Right renal cortex interstitium (tissue), 3 donors: ENCODE data around the gene MED16. TPM values are rescaled to one million over a fixed set of nuclear protein-coding genes. Genes with fewer than 3 reads are reported as not detected.

ENCODE experiments used
- DNase-seq, 3 donors: peaks; one replicate each; pipeline ENCODE4 v3.0.0-alpha.2; 2013; ENCODE audit warnings: low read depth in 3 of 3, low spot score in 2 of 3
- polyA plus RNA-seq, 3 donors: library from polyadenylated mRNA; unstranded; fragments of 120-200 nt; gene quantifications; one replicate each; pipeline ENCODE4 v1.2.1, GENCODE V29; 2013; ENCODE audit not compliant: insufficient read length in 3 of 3

Gene MED16
- polyA plus RNA-seq, 3 donors = 41.8 to 54.4 (median 43.9) TPM

- DNase-seq = no peak
These were observed 36.4 kb upstream of the MED16 start for GRCh38 chr19:929203-929890.

DNA sequence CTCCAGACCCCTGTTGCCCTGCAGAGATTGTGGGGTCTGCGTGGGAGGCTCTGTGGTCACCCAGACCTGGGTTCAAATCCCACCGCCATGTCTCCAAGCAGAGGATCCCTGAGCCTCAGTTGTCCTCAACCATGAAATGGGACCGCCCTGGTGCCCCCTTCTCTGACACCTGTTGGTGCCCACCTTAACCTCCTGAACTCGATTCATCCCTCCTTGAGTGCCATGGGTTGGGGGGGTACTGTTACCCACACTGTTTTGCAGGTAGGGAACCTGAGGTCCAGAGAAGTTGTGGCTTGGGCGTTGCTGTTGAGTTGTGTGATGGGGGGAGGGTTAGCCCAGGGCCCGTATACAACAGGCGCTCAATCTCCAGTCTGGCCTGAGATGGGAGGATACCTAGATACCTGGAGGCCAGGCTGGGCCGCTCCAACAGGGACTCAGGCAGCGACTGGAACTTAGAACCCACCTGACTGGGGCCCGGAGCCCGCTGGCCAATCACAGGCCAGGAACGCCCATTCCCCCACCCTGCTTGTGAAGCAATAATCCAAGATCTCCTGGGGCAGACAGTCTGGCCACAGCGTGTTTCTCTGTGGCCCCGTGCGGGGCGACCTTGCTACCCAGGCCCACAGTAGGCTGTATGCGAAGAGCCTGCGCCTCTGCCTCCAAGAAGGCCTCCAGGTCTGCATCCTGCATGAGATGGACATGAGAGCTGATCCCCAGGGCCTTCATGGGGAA is 35.6 kb upstream of the MED16 start:
- no peak for DNase-seq

GRCh38 chr19:927780-928401 is 34.9 kb upstream of the MED16 start:
- DNase-seq = no peak

DNA sequence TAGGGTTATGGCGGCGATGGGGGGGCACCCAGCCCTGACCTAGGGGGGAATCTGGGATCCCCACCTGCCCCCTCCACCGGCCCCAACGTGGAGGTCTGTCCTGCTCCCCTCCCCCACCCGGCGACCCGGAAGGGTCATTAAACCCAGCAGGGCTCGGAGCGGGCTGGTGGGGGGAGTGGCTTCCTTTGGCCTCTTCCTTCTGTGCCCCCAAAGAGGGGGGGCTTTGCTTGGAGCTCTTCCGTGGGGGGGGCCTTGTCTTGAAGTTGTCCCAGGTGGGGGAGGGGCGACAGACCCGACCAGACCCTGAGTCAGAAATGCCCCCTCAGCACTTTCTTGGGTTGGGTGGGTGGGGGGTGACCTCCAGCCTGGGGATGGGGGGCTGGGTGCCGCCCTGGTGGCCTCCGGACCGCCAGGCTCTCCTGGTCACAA is 34.4 kb upstream of the MED16 start:
- DNase-seq = no peak

GRCh38 chr19:926589-927350 is 33.8 kb upstream of the MED16 start:
- DNase-seq = no peak

- DNase-seq = no peak
These were observed 33.3 kb upstream of the MED16 start for GRCh38 chr19:926323-926588.

- DNase-seq = peak in 1 of 3 donors; percentile 85
These were observed 32.7 kb upstream of the MED16 start, which contains the start of gene ARID3A for GRCh38 chr19:925526-926322. TSS of gene ARID3A (plus strand) at chr19:926035. CDS start at chr19:929529, 3,494 bp downstream.

- DNase-seq = no peak
These were observed 32.1 kb upstream of the MED16 start for GRCh38 chr19:925087-925525.

DNA sequence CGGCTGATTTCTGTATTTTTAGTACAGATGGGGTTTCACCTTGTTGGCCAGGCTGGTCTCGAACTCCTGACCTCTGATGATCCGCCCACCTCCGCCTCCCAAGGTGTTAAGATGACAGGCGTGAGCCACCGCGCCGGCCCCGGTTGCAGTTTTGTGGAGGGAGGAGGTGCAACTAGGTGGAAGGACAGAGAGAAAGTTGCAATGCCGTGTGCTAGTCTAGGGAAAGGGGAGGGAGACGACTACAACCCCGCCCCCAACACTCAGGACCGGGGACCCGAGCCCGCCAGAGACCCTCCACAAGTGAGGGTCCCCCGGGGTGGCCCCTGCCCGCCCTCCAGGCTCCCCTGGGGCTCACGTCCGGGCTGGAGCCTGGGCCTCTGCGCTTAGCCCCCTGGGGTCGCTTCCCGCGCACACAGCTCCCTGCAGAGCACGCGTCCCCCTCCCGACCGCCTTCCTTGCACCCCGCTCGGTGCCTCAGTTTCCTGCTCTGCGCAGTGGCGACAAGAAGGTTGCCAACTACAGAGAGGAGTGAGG is 31.6 kb upstream of the MED16 start:
- DNase-seq = no peak

DNA sequence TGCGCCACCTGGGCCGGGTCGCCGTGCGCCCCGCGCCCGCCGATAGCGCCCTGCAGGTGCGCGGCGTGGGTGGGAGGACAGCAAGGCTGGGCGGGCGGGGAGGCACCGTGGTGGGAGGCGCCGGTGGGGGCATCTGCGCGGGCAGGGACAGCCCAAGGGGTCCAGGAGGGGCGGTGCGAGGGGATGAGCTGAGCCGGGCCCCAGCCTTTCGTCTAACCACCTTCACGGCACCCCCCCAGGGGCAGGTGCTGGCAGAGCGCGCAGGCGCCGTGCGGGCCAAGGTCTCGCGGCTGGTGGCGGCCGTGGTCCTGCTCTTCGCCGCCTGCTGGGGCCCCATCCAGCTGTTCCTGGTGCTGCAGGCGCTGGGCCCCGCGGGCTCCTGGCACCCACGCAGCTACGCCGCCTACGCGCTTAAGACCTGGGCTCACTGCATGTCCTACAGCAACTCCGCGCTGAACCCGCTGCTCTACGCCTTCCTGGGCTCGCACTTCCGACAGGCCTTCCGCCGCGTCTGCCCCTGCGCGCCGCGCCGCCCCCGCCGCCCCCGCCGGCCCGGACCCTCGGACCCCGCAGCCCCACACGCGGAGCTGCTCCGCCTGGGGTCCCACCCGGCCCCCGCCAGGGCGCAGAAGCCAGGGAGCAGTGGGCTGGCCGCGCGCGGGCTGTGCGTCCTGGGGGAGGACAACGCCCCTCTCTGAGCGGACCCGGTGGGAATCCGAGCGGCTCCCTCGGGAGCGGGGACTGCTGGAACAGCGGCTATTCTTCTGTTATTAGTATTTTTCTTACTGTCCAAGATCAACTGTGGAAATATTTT is 27.3 kb upstream of the MED16 start:
- DNase-seq = no peak

DNA sequence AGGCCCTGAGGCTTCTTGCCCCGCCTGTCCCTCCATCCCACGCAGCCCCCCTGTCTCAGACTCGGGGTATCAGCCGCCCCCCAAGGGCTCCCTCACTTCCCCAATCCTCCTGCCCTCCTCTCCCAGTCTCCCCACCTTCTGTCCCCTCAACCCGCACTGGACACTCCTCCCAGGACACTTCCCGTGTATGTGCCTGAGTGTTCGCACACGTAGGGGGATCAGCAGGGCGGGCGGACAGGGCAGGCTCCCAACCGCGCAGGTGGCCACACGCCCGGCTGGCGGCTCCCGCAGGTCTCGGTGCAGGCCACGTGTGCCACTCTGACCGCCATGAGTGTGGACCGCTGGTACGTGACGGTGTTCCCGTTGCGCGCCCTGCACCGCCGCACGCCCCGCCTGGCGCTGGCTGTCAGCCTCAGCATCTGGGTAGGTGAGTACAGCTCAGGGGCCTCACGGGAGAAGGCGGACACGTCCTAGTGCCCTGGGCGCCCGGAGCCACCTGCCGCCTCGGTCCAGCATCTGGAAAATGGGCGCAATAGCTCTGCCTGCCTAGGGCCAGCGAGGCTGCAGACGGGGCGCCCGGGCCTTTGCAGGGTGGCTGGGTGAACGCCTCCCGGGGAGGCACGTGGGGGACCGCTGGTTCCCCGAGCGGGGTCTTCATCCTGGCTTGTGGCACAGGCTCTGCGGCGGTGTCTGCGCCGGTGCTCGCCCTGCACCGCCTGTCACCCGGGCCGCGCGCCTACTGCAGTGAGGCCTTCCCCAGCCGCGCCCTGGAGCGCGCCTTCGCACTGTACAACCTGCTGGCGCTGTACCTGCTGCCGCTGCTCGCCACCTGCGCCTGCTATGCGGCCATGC is 26.4 kb upstream of the MED16 start:
- DNase-seq = no peak

GRCh38 chr19:918481-919198 is 25.7 kb upstream of the MED16 start:
- no peak for DNase-seq

- no peak for DNase-seq
These were observed 25.1 kb upstream of the MED16 start for GRCh38 chr19:918152-918437.

DNA sequence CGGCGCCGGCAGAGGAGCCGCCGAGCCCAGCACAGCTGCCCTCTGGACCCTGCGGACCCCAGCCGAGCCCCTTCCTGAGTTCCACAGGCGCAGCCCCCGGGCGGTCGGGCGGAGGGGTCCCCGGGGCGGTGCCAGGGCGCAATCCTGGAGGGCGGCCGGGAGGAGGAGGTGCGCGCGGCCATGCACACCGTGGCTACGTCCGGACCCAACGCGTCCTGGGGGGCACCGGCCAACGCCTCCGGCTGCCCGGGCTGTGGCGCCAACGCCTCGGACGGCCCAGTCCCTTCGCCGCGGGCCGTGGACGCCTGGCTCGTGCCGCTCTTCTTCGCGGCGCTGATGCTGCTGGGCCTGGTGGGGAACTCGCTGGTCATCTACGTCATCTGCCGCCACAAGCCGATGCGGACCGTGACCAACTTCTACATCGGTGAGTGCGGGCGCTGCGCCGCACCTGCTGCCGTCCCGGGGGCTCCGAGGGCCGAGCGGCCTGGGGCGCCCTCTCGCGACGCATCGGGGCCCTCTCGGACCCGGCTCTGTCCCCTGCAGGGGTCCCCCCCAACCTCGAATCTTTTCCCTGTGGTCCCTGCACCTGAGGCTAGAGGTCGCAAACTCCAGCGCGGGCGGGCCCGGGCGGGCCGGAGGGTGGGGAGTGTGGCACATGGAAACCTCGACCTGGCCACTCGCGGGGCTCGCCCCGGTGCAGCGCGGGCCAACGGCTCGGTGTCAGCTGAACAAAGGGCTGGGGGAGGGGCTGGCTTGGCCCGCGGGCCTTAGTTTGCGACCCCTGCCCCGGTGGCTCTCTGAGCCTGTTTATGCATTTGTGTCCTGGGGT is 24.6 kb upstream of the MED16 start, which contains the start of gene KISS1R:
Gene KISS1R, plus strand, starts transcription at position 11 of the 829 bp plus-strand sequence. Its CDS starts 170 bp downstream, at position 181.
- DNase-seq = no peak

DNA sequence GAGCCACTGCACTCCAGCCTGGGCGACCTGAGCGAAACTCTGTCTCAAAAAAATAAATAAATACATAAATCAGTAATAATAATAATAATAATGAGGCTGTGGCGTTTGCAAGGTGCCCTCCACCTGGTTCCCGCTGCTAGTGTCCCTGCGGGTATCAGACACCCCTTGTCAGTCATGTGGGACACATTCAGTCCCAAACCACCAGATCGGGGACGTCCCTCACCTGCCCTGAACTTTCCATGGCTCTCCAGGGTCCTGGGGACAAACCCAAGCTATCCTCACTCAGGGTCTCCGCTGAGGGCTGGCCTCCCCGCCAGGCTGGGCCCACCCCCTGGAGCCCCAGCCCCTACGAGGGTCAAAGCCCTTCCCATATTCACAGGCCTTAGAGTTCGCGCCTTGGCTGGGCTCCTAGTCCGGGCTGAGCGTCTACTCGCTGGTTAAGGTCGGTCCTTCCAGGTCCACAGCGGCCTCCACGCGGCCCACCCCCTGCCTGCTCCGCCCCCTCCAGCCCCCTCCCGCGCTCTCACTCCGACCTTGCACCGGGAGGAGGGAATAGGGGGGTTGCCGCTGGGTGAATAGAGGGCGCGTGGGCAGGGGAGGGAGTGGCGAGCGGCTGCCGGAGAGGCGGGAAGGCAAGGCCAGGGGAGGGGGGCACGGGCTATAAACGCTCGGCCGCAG is 23.8 kb upstream of the MED16 start:
- DNase-seq = no peak

DNA sequence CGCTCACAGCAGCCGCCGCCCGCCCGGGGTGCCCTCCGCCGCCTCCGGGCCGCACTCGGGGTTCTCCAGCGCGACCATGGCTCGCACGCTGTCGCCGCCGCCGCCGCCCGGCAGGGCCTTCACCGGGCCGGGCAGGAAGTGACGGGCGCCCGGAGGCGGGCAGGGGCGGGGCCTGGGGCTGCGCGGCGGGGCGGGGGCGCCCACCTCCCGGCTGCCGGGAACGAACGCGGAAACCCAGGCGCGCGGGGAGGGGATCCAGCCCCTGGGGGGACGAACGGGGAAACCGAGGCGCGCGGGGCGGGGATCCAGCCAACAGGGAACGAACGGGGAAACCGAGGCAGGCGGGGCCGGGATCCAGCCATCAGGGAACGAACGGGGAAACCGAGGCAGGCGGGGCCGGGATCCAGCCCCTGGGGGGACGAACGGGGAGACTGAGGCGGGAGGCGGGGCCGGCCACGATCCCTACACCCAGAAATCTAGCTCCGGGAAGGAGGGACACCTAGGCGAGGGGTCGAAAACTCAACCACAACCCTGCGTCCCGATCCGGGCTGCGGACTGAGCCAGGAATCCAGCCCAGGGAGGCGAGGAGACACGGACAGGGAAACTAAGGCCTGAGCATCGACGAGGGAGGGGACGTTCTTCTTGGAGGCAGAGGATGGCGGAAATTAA is 20.2 kb upstream of the MED16 start, which contains the start of gene R3HDM4:
Gene R3HDM4, minus strand, starts transcription at position 140 of the 669 bp plus-strand sequence. Its CDS starts 62 bp downstream, at position 78.
- no peak for DNase-seq
